WI38 (cell line): ENCODE measurements around the gene RPS10.

ENCODE experiments used
- H3K4me3 ChIP-seq: 2 replicates; pipeline ENCODE4 v1.5.1; 2011; ENCODE audit warnings: low read depth, mild to moderate bottlenecking, control low read depth, low read length
- CTCF ChIP-seq: IDR thresholded peaks from 2 replicates; pipeline ENCODE4 v1.5.1; 2012; ENCODE audit warnings: low read depth, mild to moderate bottlenecking, control low read depth, low read length

Gene RPS10

DNA sequence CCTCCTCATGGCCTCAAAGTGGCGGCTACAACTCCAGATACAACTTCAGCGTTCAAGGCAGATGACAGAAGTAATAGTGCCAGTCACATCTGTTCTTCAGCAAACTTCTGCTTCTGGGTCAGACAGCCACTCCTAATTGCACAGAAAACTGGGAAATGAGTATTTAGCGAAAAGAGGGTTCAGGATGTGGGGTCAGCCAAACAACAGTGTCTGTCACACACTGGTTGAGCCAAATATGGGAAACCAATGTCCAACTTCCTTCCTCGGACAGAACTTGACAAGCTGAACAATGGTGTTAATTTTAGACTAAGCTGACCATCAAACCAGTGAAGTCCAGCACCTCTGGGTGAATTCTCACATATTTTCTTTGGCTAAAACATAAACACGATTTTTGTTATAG lies 55.5 kb downstream of the RPS10 start:
- H3K4me3 ChIP-seq: no peak overlapping the region
- no peak for TF ChIP-seq CTCF

GRCh38 chr6:34369385-34369784 lies 56.5 kb downstream of the RPS10 start:
- no peak overlapping the region for H3K4me3 ChIP-seq
- no peak for TF ChIP-seq CTCF
